ENCODE results near the gene TANGO2.

TANGO2 gene

GRCh38 chr22:20020533-20021195 lies at the start of gene TANGO2:
TANGO2 (plus strand) TSS chr22:20021110; CDS start chr22:20036799, 15,689 bp downstream.
- peak; percentile 95 for DNase-seq

DNA sequence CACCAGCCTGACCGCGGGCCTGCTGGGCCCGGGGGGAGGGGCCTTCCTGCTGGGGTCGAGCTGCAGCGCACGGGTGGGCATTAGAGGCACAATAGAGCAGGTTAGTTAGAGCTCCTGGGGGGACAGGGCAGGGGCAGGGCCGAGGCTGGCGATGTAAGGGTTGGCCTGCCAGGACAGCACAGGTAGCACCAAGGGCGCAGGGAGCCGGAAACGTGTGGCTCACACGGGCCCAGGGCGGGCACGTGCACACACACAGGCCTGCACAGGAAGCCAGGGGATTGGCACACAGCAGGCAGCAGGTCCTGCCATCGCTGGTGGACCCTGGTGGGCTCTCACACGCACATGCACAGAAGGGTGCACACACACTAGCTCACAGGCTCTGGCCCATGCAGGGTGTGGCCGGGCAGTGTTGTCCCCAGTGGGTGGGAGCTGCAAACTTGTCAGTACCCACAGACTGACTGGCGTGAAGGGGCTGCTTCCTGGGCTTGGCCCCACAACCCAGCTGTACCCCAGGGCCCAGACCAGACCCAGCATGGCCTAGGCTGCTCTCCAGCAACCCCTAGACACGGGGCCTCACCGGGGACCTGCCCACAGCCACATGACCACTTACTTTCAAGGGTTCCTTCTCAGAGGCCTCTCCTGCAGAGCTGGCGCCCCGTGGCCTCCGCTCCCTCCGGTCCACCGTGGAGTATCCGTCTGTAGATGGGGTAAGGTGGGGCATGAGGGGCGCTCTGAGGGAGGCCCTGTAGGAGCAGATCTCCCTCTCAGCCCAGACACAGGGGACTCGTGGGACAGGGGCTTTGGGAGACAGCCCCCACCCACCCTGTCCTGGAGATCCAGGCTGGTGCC lies 49.4 kb upstream of the TANGO2 start:
- DNase-seq: no peak

DNA sequence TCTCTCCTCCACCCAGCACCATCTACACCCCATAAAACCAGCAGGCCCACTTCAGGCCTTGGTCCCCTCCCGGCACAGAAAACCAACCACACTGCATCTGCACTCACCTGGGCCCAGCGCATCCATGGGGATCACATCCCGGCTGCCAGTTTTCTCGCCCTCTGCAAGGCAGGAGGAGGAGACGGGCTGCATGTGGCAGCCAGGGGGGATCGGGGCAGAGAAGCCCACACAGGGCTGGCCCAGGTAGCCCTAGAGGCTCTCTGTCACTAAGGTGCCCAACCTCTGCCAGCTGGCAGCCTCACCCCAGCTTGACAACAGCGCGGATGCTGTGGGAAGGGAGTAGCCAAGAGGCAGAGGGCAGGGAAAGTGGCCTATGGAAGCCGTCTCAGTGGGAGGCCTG lies 48.7 kb upstream of the TANGO2 start:
- no peak for DNase-seq

DNA sequence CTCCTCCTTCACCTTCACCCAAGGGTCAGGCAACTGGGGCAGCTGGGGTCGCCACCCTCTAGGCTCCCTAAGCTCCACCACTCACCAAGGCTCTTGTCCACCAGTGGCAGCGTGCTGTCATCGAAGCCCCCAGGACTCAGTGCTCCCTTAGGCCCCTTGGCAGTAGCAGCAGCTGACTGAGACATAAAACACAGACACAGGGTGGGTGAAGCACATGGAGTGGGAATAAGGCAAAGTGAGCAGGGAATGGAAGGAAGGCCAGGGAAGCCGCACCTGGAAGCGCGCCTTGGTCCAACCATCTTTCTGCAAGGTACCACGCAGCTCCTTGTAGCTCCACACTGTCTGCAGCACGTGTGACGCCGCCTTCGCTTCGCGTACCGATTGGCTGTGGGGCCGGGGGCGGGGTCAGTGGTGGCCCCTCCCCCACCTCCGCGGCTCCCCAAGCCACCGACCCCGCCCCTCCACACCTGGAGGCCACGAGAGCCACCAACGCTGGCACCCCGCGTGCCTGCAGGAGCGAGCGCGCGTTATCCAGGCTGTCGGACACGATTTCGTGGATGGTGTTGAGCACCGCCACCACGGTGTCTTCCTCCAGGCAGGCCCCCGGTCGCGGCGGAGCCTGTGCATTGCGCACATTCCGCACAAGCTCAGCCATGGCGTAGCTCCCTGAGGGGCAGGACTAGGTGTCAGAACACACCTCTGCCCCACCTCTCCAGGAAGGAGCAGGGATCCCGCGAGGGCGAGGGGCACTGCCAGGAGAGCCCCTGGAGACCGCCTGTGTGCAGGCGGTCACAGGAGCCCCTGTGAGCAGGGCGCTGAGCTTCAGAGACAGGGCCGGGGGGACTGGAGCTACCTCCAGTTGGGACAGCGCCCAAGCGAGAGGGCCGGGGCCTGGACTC lies 48.0 kb upstream of the TANGO2 start:
- no peak for DNase-seq

- DNase-seq: no peak
These were observed 47.2 kb upstream of the TANGO2 start for GRCh38 chr22:19973551-19974267.

DNA sequence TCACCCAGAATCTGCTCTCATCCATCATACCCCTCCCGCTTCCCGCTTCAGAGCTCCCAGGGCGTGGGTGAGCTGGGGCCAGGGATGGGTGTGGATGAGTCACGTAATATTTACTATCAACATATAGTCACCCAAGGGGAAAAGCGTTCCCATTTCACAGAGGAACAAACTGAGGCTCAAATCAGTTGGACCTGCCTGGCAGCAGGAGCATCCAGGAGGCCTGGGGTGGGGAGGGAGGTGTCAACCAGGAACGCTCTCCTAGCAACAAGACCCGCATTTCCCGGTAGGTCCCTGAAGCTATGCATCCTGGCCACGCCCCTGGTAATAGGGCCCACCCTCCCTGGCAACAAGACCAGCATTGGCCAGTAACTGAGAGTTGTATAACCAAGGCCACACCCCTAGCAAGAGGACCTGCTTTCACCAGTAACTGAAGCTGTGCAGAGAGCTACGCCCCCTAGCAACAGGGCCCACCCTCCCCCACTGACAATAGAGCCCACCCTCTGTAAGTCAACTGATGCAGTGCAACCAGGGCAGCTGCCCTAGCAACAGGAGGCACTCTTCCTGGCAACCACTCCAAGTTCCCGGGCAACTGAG lies 46.5 kb upstream of the TANGO2 start:
- peak; percentile 89 for DNase-seq

- no peak for DNase-seq
These were observed 45.8 kb upstream of the TANGO2 start for GRCh38 chr22:19974935-19975706.

DNA sequence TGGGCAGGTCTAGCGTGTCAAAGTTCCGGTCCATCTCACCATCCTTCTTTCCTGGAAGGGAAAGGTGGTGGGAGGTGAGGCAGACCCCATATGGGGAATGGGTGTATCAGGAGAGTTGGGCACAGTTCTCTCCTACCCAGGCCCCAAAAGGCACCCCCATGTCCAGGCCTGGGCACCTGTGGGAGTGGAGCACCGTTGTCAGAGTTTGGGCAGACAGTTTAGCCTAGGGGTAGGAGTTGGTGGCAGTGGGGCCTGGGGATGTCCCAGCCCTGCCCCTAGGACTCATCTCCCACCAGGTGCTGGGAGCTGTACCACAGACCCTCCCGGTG lies 45.2 kb upstream of the TANGO2 start:
- no peak for DNase-seq

DNA sequence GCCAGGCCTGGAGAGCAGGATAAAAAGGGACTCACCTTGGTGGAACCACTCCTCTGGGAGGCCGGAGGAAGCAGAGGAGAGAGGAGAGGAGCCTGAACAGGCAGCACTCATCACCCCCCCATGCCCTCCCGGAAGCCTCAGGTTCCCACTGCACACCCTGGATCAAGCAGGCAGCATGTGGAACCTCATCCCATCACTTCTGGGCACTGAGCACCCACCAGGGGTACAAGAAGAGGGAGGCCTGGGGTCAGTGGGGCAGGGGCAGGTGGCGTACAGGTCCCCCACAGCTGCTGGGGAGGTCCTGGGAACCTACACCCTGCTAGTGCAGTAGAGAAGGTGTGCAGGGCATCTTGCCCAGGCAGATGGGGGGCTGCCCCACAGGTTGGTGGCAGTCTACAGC lies 44.2 kb upstream of the TANGO2 start:
- no peak for DNase-seq

DNA sequence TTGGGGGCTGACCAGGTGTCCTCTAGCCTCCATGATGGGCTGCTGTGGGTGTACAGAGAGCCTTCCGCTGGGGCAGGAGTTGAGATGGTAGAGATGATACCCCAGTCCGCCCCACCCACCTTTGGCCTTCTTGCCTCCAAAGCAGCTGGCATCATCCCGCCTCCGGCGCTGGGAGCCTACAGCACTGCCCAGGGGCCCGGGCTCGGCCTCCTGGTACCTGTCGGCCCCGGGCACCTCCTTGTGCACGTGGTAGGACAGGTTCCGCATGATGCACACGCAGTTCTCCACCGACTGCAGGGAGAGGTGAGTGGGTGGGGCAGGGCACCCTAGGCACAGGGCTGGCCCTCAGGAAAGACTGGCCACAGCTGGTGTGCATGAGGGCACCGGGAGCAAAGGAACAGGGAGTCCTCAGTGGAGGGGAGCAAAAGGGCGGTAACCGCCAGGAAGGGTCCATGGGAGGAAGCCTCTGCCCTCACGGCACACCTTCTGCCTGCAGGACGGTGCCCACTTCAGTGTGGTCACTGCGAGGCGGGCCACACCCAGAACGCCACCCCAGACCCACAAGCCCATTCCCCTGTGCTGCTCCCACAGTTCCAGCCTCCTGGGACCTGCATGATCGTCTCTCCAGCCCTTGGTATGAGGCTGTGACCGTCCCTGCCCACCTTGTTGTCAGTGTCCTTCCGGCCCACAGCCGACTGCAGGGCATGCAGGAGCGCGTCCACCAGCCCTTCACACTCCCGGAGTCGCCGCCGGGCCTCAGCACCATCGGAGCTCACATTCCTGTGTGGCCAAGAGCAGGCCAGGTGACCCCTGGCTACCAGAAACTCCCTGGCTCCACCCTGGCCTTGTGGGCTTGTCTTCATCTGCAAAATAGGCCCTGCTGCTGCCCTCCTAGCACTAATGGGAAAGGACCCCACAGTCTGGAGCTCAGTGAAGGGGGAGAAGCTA lies 43.3 kb upstream of the TANGO2 start:
- DNase-seq: no peak

- no peak for DNase-seq
These were observed 42.2 kb upstream of the TANGO2 start for GRCh38 chr22:19978748-19979147.

- DNase-seq: no peak
These were observed 41.0 kb upstream of the TANGO2 start for GRCh38 chr22:19979712-19980493.

- no peak for DNase-seq
These were observed 40.1 kb upstream of the TANGO2 start for GRCh38 chr22:19980766-19981165.

GRCh38 chr22:19981171-19981960 lies 39.5 kb upstream of the TANGO2 start:
- no peak for DNase-seq

DNA sequence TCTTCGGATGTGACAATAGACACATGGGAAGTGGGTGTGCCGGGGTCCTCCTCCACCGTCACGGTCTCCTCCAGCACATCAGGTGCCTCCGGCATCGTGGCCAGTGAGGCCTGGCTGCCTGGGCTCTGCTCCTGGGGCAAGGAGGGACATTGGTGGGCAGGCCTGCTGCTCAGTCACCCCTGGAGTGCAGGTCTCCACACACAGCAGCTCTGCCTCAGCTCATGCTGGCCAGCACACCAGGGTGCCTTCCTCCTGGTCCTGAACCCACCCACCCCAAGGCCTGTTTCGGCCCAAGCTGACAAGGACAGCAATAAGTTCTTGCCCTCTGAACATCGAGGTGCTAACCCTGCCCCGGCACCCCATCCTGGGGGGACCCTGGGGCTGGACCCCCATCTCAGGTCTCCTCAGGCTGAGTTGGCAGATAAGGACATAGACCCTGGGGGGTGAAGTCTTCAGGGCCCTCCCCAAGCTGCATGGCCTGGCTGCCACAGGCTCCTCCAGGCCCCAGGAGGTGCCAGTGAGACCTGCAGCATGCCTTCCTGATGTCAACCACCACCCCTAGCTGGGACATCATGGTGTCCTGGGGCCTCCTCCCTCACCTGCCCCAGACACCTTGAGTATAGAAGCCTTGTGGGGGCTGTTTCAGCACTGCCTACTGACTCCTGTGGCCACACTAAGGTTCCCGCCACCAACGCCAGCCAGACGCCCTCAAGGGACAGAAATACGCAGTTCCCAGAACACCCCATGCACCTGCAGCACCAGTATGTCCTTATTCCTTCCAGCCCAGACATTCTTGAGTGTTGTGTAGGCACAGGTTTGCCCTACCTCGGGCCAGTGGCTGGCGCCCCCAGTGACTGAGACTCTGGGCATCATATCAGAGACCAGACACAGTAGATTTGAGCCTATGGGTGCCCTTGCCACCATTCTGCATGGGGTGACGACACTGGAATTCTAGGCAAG lies 38.7 kb upstream of the TANGO2 start:
- no peak for DNase-seq

DNA sequence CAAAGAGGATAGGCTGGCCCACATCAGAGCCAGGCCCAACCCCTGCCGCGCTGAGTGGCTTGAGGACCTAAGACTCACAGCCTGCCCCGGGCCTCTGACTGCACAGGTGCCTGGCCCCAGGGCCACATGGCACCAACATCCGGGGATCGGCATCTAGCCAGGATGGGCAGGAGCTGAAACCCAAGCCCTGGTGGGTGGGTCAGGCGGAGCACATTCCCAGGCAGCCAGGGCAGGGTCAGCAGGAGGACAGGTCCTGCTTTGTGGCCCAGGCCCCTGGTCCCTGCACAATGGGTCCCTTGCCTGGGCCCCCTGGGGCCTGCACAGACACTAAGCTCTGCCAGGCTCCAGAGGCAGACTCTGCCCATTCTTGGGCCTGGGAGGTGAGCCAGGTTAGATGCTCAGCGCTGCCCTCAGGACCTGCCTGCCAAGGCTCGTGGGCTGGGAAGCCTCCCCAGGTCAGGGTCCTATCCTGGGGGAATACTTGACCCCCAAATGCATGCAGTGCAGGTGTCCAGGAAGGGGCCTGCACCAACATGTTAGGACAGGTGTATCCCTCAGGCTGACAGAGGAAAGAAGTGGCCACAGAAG lies 37.8 kb upstream of the TANGO2 start:
- no peak for DNase-seq

DNA sequence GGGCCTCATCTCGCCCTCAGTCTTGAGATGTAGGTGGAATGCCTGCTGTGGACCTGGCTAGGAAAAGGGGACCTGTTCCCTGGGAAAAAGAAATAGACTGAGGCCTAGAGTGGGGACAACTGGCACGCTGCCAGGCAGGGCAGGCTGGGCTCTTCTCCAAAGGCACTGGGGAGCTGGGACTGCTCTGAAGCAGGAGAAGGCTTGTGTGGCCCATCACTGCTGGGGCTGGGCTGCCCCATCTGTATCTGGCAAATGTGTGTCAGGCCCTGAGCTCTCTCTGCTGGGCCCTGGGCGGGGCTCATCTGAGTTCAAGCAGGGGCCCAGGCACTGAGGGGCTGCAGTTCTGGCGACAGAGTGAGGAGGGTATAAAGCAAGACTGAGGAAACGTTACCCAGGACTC lies 37.2 kb upstream of the TANGO2 start:
- DNase-seq: no peak

All from hematopoietic multipotent progenitor cell treated with erythropoietin and hydrocortisone succinate and interleukin-3 and kit ligand, for 6 days (in vitro differentiated cells).